CD4-positive, alpha-beta T cell treated with Interleukin-17A for 1 hour (primary cell): ENCODE results near the gene LLGL1.

Experiments used
- DNase-seq: peaks from one replicate; pipeline ENCODE4 v3.0.0-alpha.2; 2020

The LLGL1 gene

DNA sequence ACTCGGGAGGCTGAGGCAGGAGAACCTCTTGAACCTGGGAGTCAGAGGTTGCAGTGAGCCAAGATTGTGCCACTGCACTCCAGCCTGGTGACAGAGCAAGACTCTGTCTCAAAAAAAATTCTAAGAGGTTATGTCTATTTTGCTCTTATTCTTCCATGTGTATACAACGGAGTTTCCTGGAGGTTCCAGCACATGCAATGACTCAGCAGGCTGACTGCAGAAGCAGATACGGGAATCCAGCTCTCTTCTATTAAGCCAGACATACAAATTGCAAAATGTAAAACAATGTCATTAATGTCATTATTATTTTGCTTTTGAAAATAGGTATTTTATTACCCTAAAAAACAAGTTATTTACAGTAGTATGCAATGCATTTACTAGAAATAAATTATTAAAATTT is 53.4 kb downstream of the LLGL1 start:
- DNase-seq, result no peak

GRCh38 chr17:18280249-18280648 is 54.8 kb downstream of the LLGL1 start:
- no peak for DNase-seq

GRCh38 chr17:18280766-18281371 is 55.4 kb downstream of the LLGL1 start:
- no peak for DNase-seq

GRCh38 chr17:18281788-18282187 is 56.4 kb downstream of the LLGL1 start:
- no peak for DNase-seq

- no peak for DNase-seq
These were observed 59.9 kb downstream of the LLGL1 start for GRCh38 chr17:18285296-18285695.

DNA sequence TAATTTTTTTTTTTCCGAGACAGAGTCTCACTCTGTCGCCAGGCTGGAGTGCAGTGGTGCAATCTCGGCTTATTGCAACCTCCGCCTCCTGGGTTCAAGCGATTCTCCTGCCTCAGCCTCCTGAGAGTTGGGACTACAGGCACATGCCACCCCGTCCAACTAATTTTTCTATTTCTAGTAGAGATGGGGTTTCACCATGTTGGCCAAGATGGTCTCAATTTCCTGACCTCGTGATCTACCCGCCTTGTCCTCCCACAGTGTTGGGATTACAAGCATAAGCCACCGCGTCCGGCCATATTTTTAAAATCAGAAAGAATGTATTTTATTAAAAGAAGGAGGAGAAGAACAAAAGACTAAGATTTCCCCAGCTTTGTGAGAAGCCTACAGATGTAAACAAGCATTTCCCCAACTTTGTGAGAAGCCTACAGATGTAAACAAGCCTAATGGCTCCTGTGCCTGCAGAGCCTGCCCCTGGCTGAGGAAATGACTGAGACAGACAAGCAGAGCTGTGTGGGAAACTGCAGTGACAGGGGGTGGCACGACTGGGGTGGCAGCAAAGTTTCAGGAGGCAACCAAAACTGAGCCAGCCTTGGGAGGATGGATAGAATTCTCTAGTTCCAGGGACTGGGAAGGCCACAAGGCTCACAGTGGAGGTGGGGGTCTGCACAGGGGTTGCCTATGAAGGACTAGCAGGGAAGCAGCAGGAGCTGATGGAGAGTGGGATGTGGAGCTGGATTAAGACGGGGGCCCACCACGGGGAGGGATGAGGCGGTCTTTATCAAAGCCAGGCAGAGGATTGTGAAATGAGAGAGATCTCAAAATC is 66.5 kb downstream of the LLGL1 start:
- DNase-seq, result no peak
